ENCODE measurements around the gene PLPP1. TPM values are rescaled to one million over a fixed set of nuclear protein-coding genes. Genes with fewer than 3 reads are reported as not detected.

Gene PLPP1
- polyA plus RNA-seq, 2 of the 4 experiments (the other 2 are of a cell fraction) = 37.7 to 71.6 TPM

- TF ChIP-seq CHD2 (IDR thresholded peaks at IDR 0.05; ENCODE audit: low read length, partially characterized antibody) (no peak), TP53 (CRISPR knock-in tag; IDR thresholded peaks at IDR 0.05) (no peak), CBX2 (IDR thresholded peaks at IDR 0.05; ENCODE audit: borderline replicate concordance, low read depth) (no peak), HOXA7 (CRISPR knock-in tag; IDR thresholded peaks at IDR 0.05) (no peak)
Measured at GRCh38 chr5:55385227-55385626, 149.5 kb downstream of the PLPP1 start (continued).

GRCh38 chr5:55384072-55384471 is 150.7 kb downstream of the PLPP1 start:
- 94% methylated on average over 2 of the region's 2 CpGs for WGBS (ENCODE audit: missing lambda C conversion rate)
- ChIA-PET POLR2A (no interaction called here), CTCF (no interaction called here)
- Histone ChIP-seq H3K27ac (no peak overlapping the region), H3K4me2 (no peak overlapping the region), H3K9me3 (no peaks in the 10 kb centered on the region), H3K4me1 (peaks cover 12% of the 10 kb centered on the region; the same call in 2 of the 3 replicates), H3K4me3 (no peak overlapping the region)
- no peak for DNase-seq (ENCODE audit: low read depth in 1 of 2, low spot score in 1 of 2)
- FAIRE-seq = no peak
- ATAC-seq = no peak
- no peak for TF ChIP-seq POLR2A (IDR thresholded peaks at IDR 0.05; ENCODE audit: low read length)
- peak in 1 of 2 experiments; percentile 41; a peak in 1 of 4 replicates for TF ChIP-seq CEBPB (IDR thresholded peaks at IDR 0.05)

GRCh38 chr5:55383254-55383653 is 151.5 kb downstream of the PLPP1 start:
- TF ChIP-seq JUN (IDR thresholded peaks at IDR 0.05) (no peak), KDM5A (IDR thresholded peaks at IDR 0.05) (no peak), RNF2 (IDR thresholded peaks at IDR 0.05; ENCODE audit: borderline replicate concordance, low read depth) (no peak), HOXB5 (CRISPR knock-in tag; IDR thresholded peaks at IDR 0.05) (no peak), HDAC2 (IDR thresholded peaks at IDR 0.05) (no peak), PHF8 (IDR thresholded peaks at IDR 0.05; ENCODE audit: borderline replicate concordance, low read depth) (no peak), USF2 (IDR thresholded peaks at IDR 0.05) (no peak), POLR2AphosphoS2 (conservative IDR thresholded peaks at IDR 0.05; ENCODE audit: low read length) (no peak)
- no peak overlapping the region for H3K27ac ChIP-seq
- H3K4me2 ChIP-seq = no peak overlapping the region
- no peak overlapping the region for H3K4me3 ChIP-seq
- H3K4me1 ChIP-seq = peaks cover 12% of the 10 kb centered on the region; the same call in 2 of the 3 replicates
- no peaks in the 10 kb centered on the region for H3K9me3 ChIP-seq
- FAIRE-seq (no peak), DNase-seq (ENCODE audit: low read depth in 1 of 2, low spot score in 1 of 2) (no peak), ATAC-seq (no peak)
- POLR2A ChIA-PET = no interaction called here
- CTCF ChIA-PET = interaction anchor here (1.1 to 1.5 kb wide), 2 partner anchors 21 to 308 kb away, joined by 3 to 4 read pairs; no protein-coding TSS in a partner anchor

GRCh38 chr5:55377810-55378209 is 157.0 kb downstream of the PLPP1 start:
- no peak for ATAC-seq
- FAIRE-seq = no peak
- H3K9me3 ChIP-seq = no peaks in the 10 kb centered on the region

More at GRCh38 chr5:55377810-55378209, 157.0 kb downstream of the PLPP1 start:
- Histone ChIP-seq H3K4me1 (peaks cover 12% of the 10 kb centered on the region; the same call in 2 of the 3 replicates), H3K4me2 (no peak overlapping the region), H3K27ac (no peak overlapping the region), H3K4me3 (no peak overlapping the region)
- no peak for DNase-seq (ENCODE audit: low read depth in 1 of 2, low spot score in 1 of 2)
- POLR2A ChIA-PET = no interaction called here
- TF ChIP-seq RAD21 (conservative IDR thresholded peaks at IDR 0.05 in 1 of 2, IDR thresholded peaks at IDR 0.05 in 1 of 2) = no peak
- no peak for TF ChIP-seq PHF8 (IDR thresholded peaks at IDR 0.05; ENCODE audit: borderline replicate concordance, low read depth)
- TF ChIP-seq FOSB (CRISPR knock-in tag; IDR thresholded peaks at IDR 0.05) = no peak
- no peak for TF ChIP-seq NR3C1 (IDR thresholded peaks at IDR 0.05)
- TF ChIP-seq MAFK (IDR thresholded peaks at IDR 0.05; ENCODE audit: partially characterized antibody) = no peak
- TF ChIP-seq CHD2 (IDR thresholded peaks at IDR 0.05; ENCODE audit: low read length, partially characterized antibody) = no peak
- TF ChIP-seq NFE2L2 (conservative IDR thresholded peaks at IDR 0.05; ENCODE audit: low read length) = no peak
- TF ChIP-seq MAX (IDR thresholded peaks at IDR 0.05) = no peak
- no peak for TF ChIP-seq KDM5A (IDR thresholded peaks at IDR 0.05)
- TF ChIP-seq RNF2 (IDR thresholded peaks at IDR 0.05; ENCODE audit: borderline replicate concordance, low read depth) = no peak
- TF ChIP-seq ZC3H11A (IDR thresholded peaks at IDR 0.05) = no peak
- no peak for TF ChIP-seq HMGXB4 (CRISPR knock-in tag; IDR thresholded peaks at IDR 0.05; ENCODE audit: borderline replicate concordance)
- 77% methylated on average over 1 of the region's 1 CpG for WGBS (ENCODE audit: missing lambda C conversion rate)
- CTCF ChIA-PET = interaction anchor here (0.6 kb wide), 1 partner anchor 377 kb away, joined by 6 read pairs; no protein-coding TSS in a partner anchor

Small RNAs within 50 kb of the gene (small RNA-seq; reads per million reads assigned to genes)
- 0 to 1.6 (median 0) reads per million in 6 experiments for gene MIR5687

Other genes with a start within 250 kb of the PLPP1 start
- gene DHX29, start 227.3 kb downstream of the PLPP1 start, polyA plus RNA-seq (2011; rRNA removed) = 12.3 and 22.4 TPM in 2 replicates
- gene DHX29, start 227.3 kb downstream of the PLPP1 start, polyA plus RNA-seq (2017; fragmentation: RNase III; extraction: RNeasy Plus Mini Kit Qiagen cat#74134 plus additional on column Dnase treatment) = 25.4 to 25.6 TPM (median 25.5 TPM) in 3 replicates
- 45.8 and 99.8 TPM in 2 replicates for gene MTREX, start 227.0 kb downstream of the PLPP1 start, polyA plus RNA-seq (2011; rRNA removed)
- gene MTREX, start 227.0 kb downstream of the PLPP1 start, polyA plus RNA-seq (2017; fragmentation: RNase III; extraction: RNeasy Plus Mini Kit Qiagen cat#74134 plus additional on column Dnase treatment) = 74.5 to 89.1 TPM (median 74.8 TPM) in 3 replicates
- 37.3 and 43.5 TPM in 2 replicates for gene SLC38A9, start 177.4 kb upstream of the PLPP1 start, polyA plus RNA-seq (2011; rRNA removed)
- gene SLC38A9, start 177.4 kb upstream of the PLPP1 start, polyA plus RNA-seq (2017; fragmentation: RNase III; extraction: RNeasy Plus Mini Kit Qiagen cat#74134 plus additional on column Dnase treatment) = 20.0 to 25.5 TPM (median 22.8 TPM) in 3 replicates
- gene DDX4, start 203.1 kb upstream of the PLPP1 start, polyA plus RNA-seq (2011; rRNA removed) = 0.09 TPM in 2 replicates
- 0.08 TPM in 1 of 3 replicates, not detected in the others for gene DDX4, start 203.1 kb upstream of the PLPP1 start, polyA plus RNA-seq (2017; fragmentation: RNase III; extraction: RNeasy Plus Mini Kit Qiagen cat#74134 plus additional on column Dnase treatment)

Data from A549 (cell line).